ENCODE measurements around the gene GEMIN7. TPM values are rescaled to one million over a fixed set of nuclear protein-coding genes. Genes with fewer than 3 reads are reported as not detected.
A peak's percentile ranks its signal among the peaks of the same experiment; 100 is the strongest.

Gene GEMIN7
- total and polyA plus RNA-seq, 2 of the 13 experiments (the other 11 are each of a cell fraction or from before 2014, with no cell fraction given): 24.1 to 30.6 TPM

GRCh38 chr19:45125975-45126493 is 47.0 kb downstream of the GEMIN7 start (continued):
- TF ChIP-seq IRF2 (CRISPR knock-in tag; IDR thresholded peaks at IDR 0.05) (peak; percentile 57; the same call in 1 of the 2 replicates), AGO2 (optimal IDR thresholded peaks at IDR 0.05; ENCODE audit: low read depth, low read length) (peak; percentile 48), RNF219 (CRISPR knock-in tag; IDR thresholded peaks at IDR 0.05) (no peak), ZNF883 (CRISPR knock-in tag; IDR thresholded peaks at IDR 0.05; ENCODE audit: not compliant biosample characterization) (no peak), ZFP82 (CRISPR knock-in tag; IDR thresholded peaks at IDR 0.05; ENCODE audit: borderline replicate concordance) (no peak), CC2D1A (CRISPR knock-in tag; IDR thresholded peaks at IDR 0.05) (no peak), AFF4 (CRISPR knock-in tag; IDR thresholded peaks at IDR 0.05) (no peak), ZNF383 (CRISPR knock-in tag; IDR thresholded peaks at IDR 0.05; ENCODE audit: borderline replicate concordance) (no peak), RFXAP (CRISPR knock-in tag; IDR thresholded peaks at IDR 0.05; ENCODE audit: borderline replicate concordance) (no peak), TGIF2 (CRISPR knock-in tag; IDR thresholded peaks at IDR 0.05) (no peak), ZNF276 (CRISPR knock-in tag; IDR thresholded peaks at IDR 0.05; ENCODE audit: low read depth) (0 out of 2 replicates have a peak, but pooled peaks have one; percentile 17), SATB2 (CRISPR knock-in tag; IDR thresholded peaks at IDR 0.05) (no peak), ZEB1 (IDR thresholded peaks at IDR 0.05; ENCODE audit: insufficient replicate concordance, low read depth) (no peak), ZNF558 (CRISPR knock-in tag; IDR thresholded peaks at IDR 0.05; ENCODE audit: borderline replicate concordance) (no peak), EED (CRISPR knock-in tag; IDR thresholded peaks at IDR 0.05) (no peak), PRDM15 (CRISPR knock-in tag; IDR thresholded peaks at IDR 0.05) (no peak)
- TF ChIP-seq, protein P1, sequence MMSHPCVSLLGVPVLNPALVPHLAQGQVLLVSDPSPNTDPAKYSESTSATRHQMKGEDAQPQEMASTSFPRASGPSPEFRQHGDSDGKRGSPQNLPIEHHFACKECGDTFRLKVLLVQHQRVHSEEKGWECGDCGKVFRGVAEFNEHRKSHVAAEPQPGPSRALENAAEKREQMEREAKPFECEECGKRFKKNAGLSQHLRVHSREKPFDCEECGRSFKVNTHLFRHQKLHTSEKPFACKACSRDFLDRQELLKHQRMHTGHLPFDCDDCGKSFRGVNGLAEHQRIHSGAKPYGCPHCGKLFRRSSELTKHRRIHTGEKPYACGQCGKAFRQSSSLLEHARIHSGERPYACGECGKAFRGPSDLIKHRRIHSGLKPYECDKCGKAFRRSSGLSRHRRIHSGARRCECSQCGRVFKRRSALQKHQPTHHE (CRISPR knock-in tag; IDR thresholded peaks at IDR 0.05; ENCODE audit: borderline replicate concordance): no peak
